Natural killer cell treated with Interleukin-12 subunit alpha and Interleukin-12 subunit beta and Interleukin-15 and Interleukin-18, amount 100 ng/mL, for 72 hours (primary cell): Measurements from ENCODE around the gene EIF2D. TPM values are rescaled to one million over a fixed set of nuclear protein-coding genes. Genes with fewer than 3 reads are reported as not detected.

Source experiments
- ATAC-seq, 2 donors: fragments of 150-1000 bp; cut with Tn5 transposase in 1 of 2; sonication (Bioruptor Pico), chemical (Tn5 transposase) in 1 of 2; 2 replicates each; pipeline ENCODE4 v1.10.0; 2021
- DNase-seq: peaks from one replicate; pipeline ENCODE4 v3.0.0; 2022; ENCODE audit warnings: low spot score
- H3K27ac Mint-ChIP-seq, 2 donors: 1 replicate in 1 of 2; 2 replicates in 1 of 2; pipeline ENCODE4 v1.8.0; 2022; ENCODE audit warnings: mixed read lengths in 2 of 2, mild to moderate bottlenecking in 1 of 2, moderate library complexity in 1 of 2
- H3K27me3 Mint-ChIP-seq, 2 donors: 1 replicate in 1 of 2; 2 replicates in 1 of 2; pipeline ENCODE4 v1.8.0; 2022; ENCODE audit warnings: mixed read lengths in 2 of 2
- H3K36me3 Mint-ChIP-seq: one replicate; pipeline ENCODE4 v1.8.0; 2022; ENCODE audit warnings: mixed read lengths
- H3K4me1 Mint-ChIP-seq, 2 donors: 1 replicate in 1 of 2; 2 replicates in 1 of 2; pipeline ENCODE4 v1.8.0; 2022; ENCODE audit warnings: low read depth in 2 of 2, mixed read lengths in 2 of 2, mild to moderate bottlenecking in 1 of 2
- H3K4me3 Mint-ChIP-seq: one replicate; pipeline ENCODE4 v1.8.0; 2022; ENCODE audit warnings: mixed read lengths
- H3K9me3 Mint-ChIP-seq: 2 replicates; pipeline ENCODE4 v1.8.0; 2022; ENCODE audit warnings: mixed read lengths
- total RNA-seq, 2 donors: library from RNA; stranded (reverse); gene quantifications; one replicate each; pipeline ENCODE4 v1.2.3, GENCODE V29; 2022

EIF2D gene
- total RNA-seq = 10 to 100 TPM; 49.1 to 91.5 TPM

DNA sequence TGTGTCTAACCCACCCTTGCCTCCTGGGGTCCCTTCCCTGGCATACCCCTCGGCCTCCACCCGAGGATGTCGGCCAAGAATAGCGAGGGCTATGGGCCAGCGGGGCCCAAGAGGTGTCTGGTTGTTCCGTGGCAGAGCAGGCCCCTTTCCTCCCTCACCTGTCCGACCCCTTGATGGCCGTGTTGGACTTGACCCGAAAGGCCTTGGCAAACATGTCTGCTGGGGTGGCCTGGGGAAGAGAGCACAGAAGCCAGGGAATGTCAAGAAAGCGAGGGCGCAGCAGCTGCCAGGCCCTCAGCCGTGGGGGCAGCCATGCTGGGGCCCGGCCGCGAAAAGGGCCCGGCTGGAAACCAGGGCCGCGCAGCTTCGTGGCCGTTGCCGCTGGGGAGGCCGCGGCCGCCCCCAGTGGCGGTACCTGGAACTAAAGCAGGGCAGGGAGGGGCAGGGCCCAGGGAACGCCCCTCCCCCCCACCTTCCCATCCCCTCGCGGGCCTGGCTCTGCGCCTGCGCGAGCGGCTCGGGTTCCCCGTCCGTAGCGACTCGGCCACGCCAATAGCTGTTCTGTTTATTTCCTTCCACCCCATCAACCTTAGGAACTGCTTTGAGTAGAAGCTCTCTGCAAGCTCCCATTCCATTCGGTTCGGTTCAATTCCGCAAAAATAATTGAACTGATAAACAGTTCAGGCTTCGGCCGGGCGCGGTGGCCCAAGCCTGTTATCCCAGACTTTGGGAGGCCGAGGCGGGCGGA lies at the start of gene EIF2D:
Gene EIF2D, minus strand, starts transcription at position 337 of the 748 bp plus-strand sequence. Its CDS starts 123 bp downstream, at position 214.
- ATAC-seq (peak; percentile 96 to 98), DNase-seq (peak; percentile 96)
- H3K4me1 Mint-ChIP-seq = peaks cover 38% of the 10 kb centered on the region in 2 donors
- H3K36me3 Mint-ChIP-seq = peaks cover 16% of the 10 kb centered on the region
- no peaks in the 10 kb centered on the region for H3K27me3 Mint-ChIP-seq
- H3K9me3 Mint-ChIP-seq = no peaks in the 10 kb centered on the region
- peak within 1 kb of the TSS; percentile 96 to 98 for H3K27ac Mint-ChIP-seq
- H3K4me3 Mint-ChIP-seq = peak within 1 kb of the TSS; percentile 100

- H3K4me1 Mint-ChIP-seq = peaks cover 30% of the 10 kb centered on the region in 2 donors
- peaks cover 27 to 28% of the 10 kb centered on the region in 2 donors for H3K27me3 Mint-ChIP-seq
- no peak overlapping the region for H3K4me3 Mint-ChIP-seq
- DNase-seq = no peak
- H3K36me3 Mint-ChIP-seq = no peaks in the 10 kb centered on the region
- no peaks in the 10 kb centered on the region for H3K9me3 Mint-ChIP-seq
- no peak for ATAC-seq
- H3K27ac Mint-ChIP-seq = peak overlapping the region; percentile 17 to 35
Observed at GRCh38 chr1:206661161-206661820, 49.0 kb upstream of the EIF2D start.

DNA sequence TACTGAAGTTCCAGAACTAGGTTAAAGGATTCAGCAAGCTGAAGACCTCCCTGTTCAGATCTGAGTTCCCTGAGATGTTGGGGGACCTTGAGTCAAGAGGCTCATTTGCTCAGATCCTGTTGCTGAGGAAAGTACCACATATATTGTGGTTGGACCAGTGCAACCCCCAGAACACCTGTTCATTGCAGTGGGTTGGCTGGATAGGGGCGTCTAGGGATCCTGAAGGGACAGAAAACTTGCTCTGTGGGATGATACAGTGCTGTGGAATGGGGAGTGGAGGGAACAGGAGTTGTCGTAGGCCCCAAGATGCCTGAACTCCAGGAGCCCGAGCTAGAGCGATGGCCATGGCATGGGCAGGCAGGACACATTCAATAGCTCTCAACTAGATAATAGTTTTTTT lies 47.9 kb upstream of the EIF2D start:
- H3K9me3 Mint-ChIP-seq = no peaks in the 10 kb centered on the region
- ATAC-seq (no peak), DNase-seq (no peak)

DNA sequence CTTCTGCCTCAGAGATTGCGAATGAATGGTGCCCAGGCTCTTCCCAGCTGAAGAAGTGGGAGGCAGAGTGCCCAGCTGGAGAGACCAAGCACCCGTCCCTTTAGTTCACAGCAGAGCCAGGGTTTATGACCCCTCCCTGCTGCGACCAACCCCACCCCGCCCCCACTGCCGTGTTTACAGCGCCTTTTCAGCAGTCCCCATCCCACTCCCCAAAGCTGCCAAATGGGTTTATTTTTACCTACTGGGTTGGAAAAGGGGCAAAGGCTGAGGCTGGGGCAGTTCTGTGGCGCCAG lies 46.7 kb upstream of the EIF2D start:
- no peak overlapping the region for H3K4me3 Mint-ChIP-seq
- H3K27me3 Mint-ChIP-seq = peaks cover 27 to 28% of the 10 kb centered on the region in 2 donors
- no peak for ATAC-seq
- H3K27ac Mint-ChIP-seq = no peak overlapping the region
- no peaks in the 10 kb centered on the region for H3K36me3 Mint-ChIP-seq
- H3K9me3 Mint-ChIP-seq = no peaks in the 10 kb centered on the region
- H3K4me1 Mint-ChIP-seq = peaks cover 23 to 25% of the 10 kb centered on the region in 2 donors
- DNase-seq = no peak

More for the DNA sequence above, 47.9 kb upstream of the EIF2D start:
- H3K27me3 Mint-ChIP-seq = peaks cover 27 to 28% of the 10 kb centered on the region in 2 donors
- H3K36me3 Mint-ChIP-seq = no peaks in the 10 kb centered on the region
- peaks cover 30% of the 10 kb centered on the region in 2 donors for H3K4me1 Mint-ChIP-seq
- H3K4me3 Mint-ChIP-seq = no peak overlapping the region
- H3K27ac Mint-ChIP-seq = no peak overlapping the region

DNA sequence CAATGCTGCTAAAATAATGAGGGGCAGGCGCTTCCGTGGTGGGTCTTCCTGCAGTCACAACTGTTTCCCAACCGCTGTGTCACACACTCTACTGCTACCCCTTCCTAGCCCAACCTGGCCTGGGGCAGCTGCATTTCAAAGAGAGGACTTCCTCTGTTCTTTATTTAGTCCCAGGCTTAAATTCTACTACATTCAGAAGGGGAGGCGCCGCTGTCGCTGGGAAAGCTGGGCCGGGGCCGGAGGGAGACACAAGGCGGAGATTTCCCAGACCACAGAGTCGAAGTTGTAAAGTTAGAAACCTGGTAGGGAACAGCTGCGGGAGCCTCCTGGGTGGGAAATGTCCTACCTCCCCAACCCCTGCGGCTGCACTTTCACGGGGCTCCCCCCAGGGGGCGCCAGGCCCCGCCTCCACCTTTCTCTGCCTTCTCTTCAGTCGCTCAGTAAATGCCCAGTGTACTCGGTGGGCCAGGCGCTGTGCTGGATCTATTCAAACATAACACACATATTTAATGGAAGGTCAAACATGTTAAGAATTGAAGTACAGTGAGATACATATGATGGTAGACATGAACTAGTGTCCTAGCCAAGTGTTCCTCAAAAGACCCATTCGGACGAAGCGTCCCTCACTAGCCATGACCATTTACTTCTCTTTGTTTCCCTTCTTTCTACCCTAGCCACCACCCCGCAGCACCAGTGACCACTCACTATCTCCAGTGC lies 46.2 kb upstream of the EIF2D start:
- ATAC-seq = peak; percentile 75 to 76
- H3K4me1 Mint-ChIP-seq = peaks cover 21 to 22% of the 10 kb centered on the region in 2 donors
- no peak overlapping the region for H3K4me3 Mint-ChIP-seq
- H3K9me3 Mint-ChIP-seq = no peaks in the 10 kb centered on the region
- peak; percentile 71 for DNase-seq
- peak overlapping the region in 1 of 2 donors; percentile 2 for H3K27ac Mint-ChIP-seq
- peaks cover 27 to 28% of the 10 kb centered on the region in 2 donors for H3K27me3 Mint-ChIP-seq
- H3K36me3 Mint-ChIP-seq = no peaks in the 10 kb centered on the region

DNA sequence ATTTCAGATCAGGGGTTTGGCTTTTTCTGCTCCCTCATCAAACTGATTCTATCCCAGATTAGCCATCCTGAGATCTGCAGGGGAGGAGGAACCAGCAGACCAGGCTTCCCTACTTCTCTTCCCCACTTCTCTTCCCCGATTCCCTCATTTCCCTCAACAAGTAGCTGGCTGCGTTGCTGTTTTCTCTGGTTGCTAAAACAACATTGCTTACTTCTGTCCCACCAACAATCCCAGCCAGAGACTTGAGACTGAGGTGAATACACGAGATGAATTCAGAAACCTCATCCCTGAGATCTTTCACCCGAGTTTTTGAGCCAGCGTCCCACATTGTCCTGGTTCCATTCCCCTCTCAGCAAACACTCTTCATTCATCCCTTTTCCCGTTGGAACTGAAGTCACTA lies 45.5 kb upstream of the EIF2D start:
- Mint-ChIP-seq H3K9me3 (no peaks in the 10 kb centered on the region), H3K27me3 (peaks cover 24 to 26% of the 10 kb centered on the region in 2 donors), H3K27ac (peak overlapping the region in 1 of 2 donors; percentile 2), H3K4me3 (no peak overlapping the region), H3K4me1 (peaks cover 14 to 16% of the 10 kb centered on the region in 2 donors), H3K36me3 (no peaks in the 10 kb centered on the region)
- DNase-seq (no peak), ATAC-seq (no peak)

GRCh38 chr1:206656936-206657335 lies 44.7 kb upstream of the EIF2D start:
- Mint-ChIP-seq H3K27ac (no peak overlapping the region), H3K4me3 (no peak overlapping the region), H3K9me3 (no peaks in the 10 kb centered on the region), H3K4me1 (peaks cover 7 to 10% of the 10 kb centered on the region in 2 donors), H3K36me3 (no peaks in the 10 kb centered on the region), H3K27me3 (peaks cover 19 to 22% of the 10 kb centered on the region in 2 donors)
- ATAC-seq (no peak), DNase-seq (no peak)

GRCh38 chr1:206655471-206655882 lies 43.2 kb upstream of the EIF2D start:
- Mint-ChIP-seq H3K4me3 (no peak overlapping the region), H3K9me3 (no peaks in the 10 kb centered on the region), H3K36me3 (no peaks in the 10 kb centered on the region), H3K4me1 (peaks cover 7 to 10% of the 10 kb centered on the region in 2 donors), H3K27ac (no peak overlapping the region), H3K27me3 (peaks cover 14 to 18% of the 10 kb centered on the region in 2 donors)
- no peak for ATAC-seq
- DNase-seq = no peak

GRCh38 chr1:206654828-206655227 lies 42.6 kb upstream of the EIF2D start:
- Mint-ChIP-seq H3K4me3 (no peak overlapping the region), H3K27me3 (peaks cover 14 to 18% of the 10 kb centered on the region in 2 donors), H3K4me1 (peaks cover 7 to 10% of the 10 kb centered on the region in 2 donors), H3K9me3 (no peaks in the 10 kb centered on the region), H3K36me3 (no peaks in the 10 kb centered on the region), H3K27ac (no peak overlapping the region)
- no peak for DNase-seq
- no peak for ATAC-seq

DNA sequence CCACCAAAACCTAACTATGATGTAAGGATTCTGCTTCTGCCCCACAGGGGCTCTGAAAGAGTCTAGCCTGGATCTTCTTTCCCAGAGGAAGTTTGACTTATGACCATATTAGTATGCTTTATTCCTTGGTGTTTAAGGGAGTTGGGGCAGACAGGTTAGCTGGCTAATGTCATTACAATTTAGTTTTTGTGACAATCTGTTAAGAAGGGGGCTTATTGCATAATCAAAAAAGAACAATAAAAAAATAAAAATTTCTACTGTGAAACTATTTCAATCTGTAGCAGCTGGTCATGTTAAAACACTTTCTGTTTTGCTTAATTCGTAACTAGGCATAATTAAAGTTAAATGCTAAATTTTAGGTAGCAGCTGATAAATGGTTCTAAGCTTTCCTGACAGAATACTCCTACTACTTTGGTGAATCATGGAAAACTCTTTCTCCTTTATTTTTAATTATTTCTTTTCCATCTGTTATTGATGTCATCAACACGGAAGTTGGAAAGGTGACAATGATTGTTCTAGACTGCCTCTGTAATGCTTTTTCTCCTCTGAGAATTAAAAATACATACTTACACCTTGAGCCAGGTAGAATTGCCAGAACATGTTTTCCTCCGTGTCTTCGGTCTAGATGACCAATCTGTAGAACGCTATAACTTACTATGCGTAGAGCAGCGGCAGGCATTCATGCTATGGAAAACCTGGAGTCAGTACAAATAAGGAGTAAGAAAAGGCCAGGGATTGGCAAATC lies 41.6 kb upstream of the EIF2D start:
- Mint-ChIP-seq H3K4me1 (peaks cover 7 to 10% of the 10 kb centered on the region in 2 donors), H3K4me3 (no peak overlapping the region), H3K36me3 (no peaks in the 10 kb centered on the region), H3K27me3 (peaks cover 14 to 18% of the 10 kb centered on the region in 2 donors), H3K27ac (no peak overlapping the region), H3K9me3 (no peaks in the 10 kb centered on the region)
- no peak for ATAC-seq
- no peak for DNase-seq

DNA sequence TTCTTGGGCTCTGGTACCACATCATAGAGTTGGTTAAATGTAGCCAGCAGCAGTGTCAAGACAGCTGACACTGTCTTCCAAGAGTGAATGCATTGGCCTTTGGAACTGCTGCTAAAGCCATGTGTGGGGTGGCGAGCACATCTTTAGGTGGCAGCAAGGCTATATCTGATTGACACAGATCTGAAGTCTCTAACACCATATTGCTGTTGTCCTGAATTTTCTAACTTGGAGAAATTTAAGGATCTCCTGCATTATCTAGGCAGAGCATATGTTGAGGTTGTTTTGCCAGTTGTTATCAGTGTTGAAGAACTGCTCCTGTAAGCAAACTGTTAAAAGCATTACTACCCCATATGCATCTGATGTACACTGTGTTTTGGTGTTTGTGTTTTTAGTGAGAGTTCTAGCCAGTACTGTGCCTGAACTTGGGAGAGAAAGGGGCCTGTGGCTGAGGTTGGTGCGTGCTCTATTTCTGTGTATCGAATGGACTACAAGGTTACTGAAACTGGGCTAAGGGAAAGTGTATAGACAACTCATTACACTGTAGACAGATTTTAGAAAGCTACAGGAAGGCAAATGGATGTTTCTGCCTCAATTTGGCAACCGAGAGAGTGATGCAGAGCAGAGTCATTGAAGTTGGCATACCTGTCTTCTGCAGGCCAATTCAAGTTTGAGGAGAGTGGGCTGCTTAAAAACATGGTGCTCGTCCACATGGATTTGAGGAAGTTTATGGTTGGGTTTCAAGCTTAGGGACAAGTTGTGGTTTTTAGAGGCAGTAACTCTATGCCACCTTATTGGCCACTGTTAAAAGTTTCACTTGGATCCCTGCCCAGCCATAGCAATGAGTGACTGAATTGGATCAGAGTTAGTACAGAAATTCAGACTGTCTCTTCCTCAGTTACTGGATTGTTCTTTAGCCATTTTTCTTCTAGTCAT lies 40.0 kb upstream of the EIF2D start:
- Mint-ChIP-seq H3K36me3 (no peaks in the 10 kb centered on the region), H3K9me3 (no peaks in the 10 kb centered on the region), H3K27ac (no peak overlapping the region), H3K27me3 (peaks cover 4 to 5% of the 10 kb centered on the region in 2 donors), H3K4me3 (no peak overlapping the region), H3K4me1 (no peaks in the 10 kb centered on the region)
- ATAC-seq = no peak
- no peak for DNase-seq

- Mint-ChIP-seq H3K4me1 (no peaks in the 10 kb centered on the region), H3K27ac (no peak overlapping the region), H3K27me3 (peaks cover 0 to 2% of the 10 kb centered on the region in 2 donors), H3K4me3 (no peak overlapping the region), H3K36me3 (no peaks in the 10 kb centered on the region), H3K9me3 (no peaks in the 10 kb centered on the region)
- ATAC-seq = no peak
- no peak for DNase-seq
Observed at GRCh38 chr1:206651014-206651413, 38.7 kb upstream of the EIF2D start.
